GM19023 (cell line): ENCODE data around the gene GABBR2.

Experiments used
- ATAC-seq: cut with Tn5 transposase; IDR thresholded peaks from one replicate; pipeline ENCODE4 v1.9.1; 2021; ENCODE audit warnings: mild to moderate bottlenecking, moderate library complexity; ENCODE audit not compliant: unreplicated experiment

Gene GABBR2

GRCh38 chr9:98333703-98334582 lies 374.8 kb downstream of the GABBR2 start:
- no peak for ATAC-seq

GRCh38 chr9:98332405-98332831 lies 376.3 kb downstream of the GABBR2 start:
- no peak for ATAC-seq

- ATAC-seq: no peak
Observed at GRCh38 chr9:98331536-98332259, 377.0 kb downstream of the GABBR2 start.

- no peak for ATAC-seq
Observed at GRCh38 chr9:98330831-98331230, 377.9 kb downstream of the GABBR2 start.

GRCh38 chr9:98329904-98330303 lies 378.8 kb downstream of the GABBR2 start:
- ATAC-seq: no peak

GRCh38 chr9:98329281-98329680 lies 379.5 kb downstream of the GABBR2 start:
- no peak for ATAC-seq

- ATAC-seq: no peak
Observed at GRCh38 chr9:98328770-98329169, 380.0 kb downstream of the GABBR2 start.

- no peak for ATAC-seq
Observed at GRCh38 chr9:98328141-98328540, 380.6 kb downstream of the GABBR2 start.

GRCh38 chr9:98327249-98327561 lies 381.5 kb downstream of the GABBR2 start:
- ATAC-seq: no peak

GRCh38 chr9:98326459-98327248 lies 382.1 kb downstream of the GABBR2 start:
- no peak for ATAC-seq

- ATAC-seq: no peak
Observed at GRCh38 chr9:98324801-98325200, 383.9 kb downstream of the GABBR2 start.

- ATAC-seq: no peak
Observed at GRCh38 chr9:98323831-98324135, 385.0 kb downstream of the GABBR2 start.

GRCh38 chr9:98323051-98323830 lies 385.5 kb downstream of the GABBR2 start:
- no peak for ATAC-seq

- ATAC-seq: no peak
Observed at GRCh38 chr9:98321269-98321668, 387.5 kb downstream of the GABBR2 start.

- ATAC-seq: no peak
Observed at GRCh38 chr9:98318834-98319478, 389.8 kb downstream of the GABBR2 start.

- no peak for ATAC-seq
Observed at GRCh38 chr9:98318041-98318790, 390.5 kb downstream of the GABBR2 start.

- no peak for ATAC-seq
Observed at GRCh38 chr9:98317134-98317857, 391.4 kb downstream of the GABBR2 start.

- ATAC-seq: no peak
Observed at GRCh38 chr9:98316445-98317133, 392.1 kb downstream of the GABBR2 start.
